GM19099 (cell line): ENCODE data around the gene RASGRF1.

Source experiments
- POLR2A ChIP-seq: IDR thresholded peaks from 3 replicates; pipeline ENCODE4 v1.6.1; 2011; ENCODE audit warnings: low read depth; ENCODE audit not compliant: insufficient read length; ENCODE audit errors: extremely low read depth

Gene RASGRF1

DNA sequence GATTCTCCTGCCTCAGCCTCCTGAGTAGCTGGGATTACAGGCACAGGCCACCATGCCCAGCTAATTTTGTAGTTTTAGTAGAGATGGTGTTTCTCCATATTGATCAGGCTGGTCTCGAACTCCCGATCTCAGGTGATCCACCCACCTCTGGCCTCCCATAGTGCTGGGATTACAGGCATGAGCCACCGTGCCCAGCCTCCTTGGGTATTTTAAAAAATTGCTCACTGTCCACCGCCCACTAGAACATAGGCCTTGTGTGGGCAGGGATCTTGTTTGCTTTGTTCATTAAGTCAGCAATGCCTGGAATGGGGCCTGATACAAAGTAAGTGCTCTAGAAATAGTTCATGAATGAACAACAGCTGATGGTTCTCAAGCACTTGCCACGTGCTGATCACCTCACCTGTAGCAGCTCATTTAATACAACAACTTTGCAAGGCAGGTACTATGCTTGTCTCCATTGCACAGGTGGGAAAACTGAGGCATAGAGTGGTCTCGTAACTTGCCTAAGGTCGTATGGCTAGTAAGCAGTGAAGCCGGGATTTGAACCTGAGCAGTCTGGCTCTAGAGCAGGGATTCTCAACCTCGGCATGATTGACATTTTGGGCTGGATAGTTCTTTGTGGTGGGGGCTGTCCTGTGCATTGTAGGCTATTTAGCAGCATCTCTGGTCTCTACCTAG is 133.0 kb downstream of the RASGRF1 start:
- TF ChIP-seq POLR2A: no peak

DNA sequence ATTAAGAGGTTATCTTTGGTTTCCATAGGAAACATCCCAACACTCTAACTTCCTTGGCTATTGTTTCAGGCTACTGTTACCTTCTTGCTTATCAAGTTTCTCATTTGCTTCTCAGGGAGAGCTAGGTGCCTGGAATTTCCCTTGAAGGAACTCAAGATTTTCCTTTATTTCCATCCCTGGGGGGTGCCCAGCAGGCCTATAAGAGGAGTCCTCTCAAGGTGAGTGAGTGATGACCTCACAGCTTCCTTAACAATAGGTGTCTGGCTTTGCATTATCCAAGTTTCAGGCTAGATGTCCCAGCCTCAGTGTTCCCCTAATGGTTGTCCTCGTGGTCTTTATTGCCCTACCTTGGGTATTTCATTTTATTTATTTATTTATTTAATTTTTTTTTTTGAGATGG is 133.6 kb downstream of the RASGRF1 start:
- TF ChIP-seq POLR2A: no peak

DNA sequence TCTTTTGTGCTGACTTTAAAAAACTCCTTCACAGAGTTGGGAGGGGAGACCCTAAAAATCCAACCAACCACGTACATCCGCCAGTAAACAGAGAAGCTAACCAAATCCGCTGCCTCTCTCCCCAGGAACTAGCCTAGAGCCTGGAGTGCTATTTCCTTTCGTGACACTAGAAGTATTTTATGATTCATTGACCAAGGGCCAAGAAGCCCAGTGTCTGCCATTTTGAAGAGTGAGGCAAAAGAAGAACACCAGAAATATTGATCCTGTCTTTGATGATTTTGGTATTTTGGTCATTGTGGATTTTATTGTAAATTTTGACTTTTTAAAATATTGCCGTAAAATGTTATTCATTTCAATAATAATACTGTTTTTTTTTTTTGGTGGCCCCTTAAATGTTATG is 135.2 kb downstream of the RASGRF1 start:
- TF ChIP-seq POLR2A: no peak

DNA sequence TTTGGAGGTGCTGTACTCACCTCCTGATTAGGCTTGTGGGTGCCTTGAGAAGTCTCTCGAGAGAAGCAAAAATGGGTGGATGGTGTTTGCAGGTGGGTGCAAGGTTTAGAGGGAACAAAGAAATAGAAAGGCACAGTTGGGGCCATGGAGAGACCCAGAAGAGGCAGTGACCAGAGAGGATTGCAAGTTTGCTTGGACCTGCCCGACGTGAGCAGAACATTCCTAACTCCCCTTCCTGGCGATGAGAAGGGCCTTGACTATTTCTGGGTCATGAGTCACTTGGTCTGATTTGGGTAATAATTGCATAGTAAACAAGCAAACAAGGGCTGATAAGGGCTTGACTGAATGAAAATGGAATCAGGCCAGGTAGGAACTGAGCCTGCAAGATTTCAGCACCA is 138.7 kb downstream of the RASGRF1 start:
- TF ChIP-seq POLR2A: no peak

DNA sequence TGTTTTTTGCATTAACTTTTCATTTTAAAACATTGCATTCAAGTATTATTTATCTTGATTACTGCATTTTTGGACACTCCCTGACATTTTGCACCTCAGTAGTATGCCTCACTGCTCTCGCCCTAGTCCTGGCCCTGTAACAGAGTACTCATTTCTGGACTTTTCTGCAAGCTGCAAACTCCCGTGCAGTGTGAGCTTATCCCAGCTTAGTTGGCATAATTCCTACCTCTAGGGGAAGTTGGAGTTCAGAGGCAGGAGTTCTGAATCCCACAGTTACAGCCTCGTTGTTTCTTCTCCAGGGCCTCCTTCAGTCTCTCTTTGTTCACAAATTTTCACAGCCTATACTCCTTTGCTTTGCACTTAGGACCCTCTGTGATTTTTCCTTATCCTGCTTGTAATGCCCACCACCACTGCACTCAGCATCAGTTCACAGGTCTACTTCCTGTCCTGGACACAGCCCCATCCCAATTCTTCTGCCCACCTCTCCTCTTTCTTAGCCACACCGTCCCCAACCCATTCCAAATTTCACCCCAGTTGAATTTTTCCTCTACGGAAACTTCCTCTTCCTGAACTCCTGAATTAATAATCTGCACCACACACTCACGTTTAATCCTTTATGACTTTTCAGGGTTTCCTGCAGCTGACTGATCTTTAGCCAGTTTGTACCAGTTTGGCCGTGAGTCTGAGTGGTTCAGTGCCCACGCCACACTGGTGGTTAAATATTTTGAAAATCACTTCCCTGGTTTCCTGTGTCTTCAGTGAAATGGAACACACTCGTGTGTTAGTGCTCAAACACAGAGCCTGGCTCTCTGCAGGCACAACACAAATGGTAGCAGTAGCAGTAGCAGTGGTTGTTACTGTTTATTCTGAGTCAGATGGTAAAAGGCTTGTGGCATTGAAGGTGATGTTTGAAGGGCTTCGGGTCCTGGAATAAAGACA is 139.4 kb downstream of the RASGRF1 start:
- TF ChIP-seq POLR2A: no peak

DNA sequence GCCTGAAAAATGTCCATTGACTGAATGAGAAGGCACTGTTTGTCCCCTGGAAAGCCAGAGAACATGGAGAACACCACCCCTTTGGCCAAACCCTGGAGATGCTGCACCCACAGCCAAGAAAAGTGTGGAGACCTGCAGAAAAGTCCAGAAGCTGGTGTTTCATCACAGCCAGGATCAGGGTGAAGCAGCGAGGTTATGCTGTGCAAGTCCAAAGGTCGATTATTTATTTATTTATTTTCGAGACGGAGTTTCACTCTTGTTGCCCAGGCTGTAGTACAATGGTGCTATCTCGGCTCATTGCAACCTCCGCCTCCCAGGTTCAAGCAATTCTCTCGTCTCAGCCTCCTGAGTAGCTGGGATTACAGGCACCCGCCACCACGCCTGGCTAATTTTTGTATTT is 140.2 kb downstream of the RASGRF1 start:
- no peak for TF ChIP-seq POLR2A

DNA sequence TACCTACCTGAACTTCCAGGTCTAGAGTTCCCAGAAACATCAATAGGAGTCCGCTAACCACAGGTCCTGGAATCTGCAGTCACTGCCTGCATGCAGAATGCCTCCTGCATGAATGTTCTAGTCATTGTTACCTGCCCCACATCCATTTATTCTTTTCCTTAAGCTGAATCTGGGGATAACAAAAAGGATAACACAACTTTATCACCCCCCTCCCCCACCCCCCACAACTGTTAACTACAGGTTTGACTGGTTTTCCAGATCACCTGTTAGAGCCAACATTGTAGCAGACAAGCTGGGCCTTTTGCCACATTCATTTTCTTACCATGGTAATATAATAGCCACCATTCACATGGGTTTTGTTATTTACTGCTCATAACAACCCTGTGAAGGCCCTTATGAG is 141.1 kb downstream of the RASGRF1 start:
- TF ChIP-seq POLR2A: no peak

DNA sequence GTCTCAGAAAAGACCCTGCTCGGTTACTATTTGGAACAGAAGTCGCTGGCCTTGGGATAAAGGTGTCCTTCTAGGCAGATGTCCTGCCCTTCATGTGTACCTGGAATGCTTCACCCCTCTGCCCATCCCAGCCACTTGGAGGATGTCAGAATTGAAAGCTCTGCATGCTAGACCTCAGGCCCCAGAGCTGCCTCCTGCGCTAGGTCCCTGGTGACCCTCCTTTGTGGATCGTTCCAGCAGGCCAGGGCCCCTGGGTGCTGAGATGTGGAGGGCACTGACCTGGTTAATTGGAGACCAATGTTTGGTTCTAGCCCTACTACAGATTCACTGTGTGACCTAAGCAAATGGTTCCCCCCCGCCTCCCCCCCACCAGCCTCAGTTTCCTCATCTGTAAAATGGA is 143.1 kb downstream of the RASGRF1 start:
- TF ChIP-seq POLR2A: no peak

DNA sequence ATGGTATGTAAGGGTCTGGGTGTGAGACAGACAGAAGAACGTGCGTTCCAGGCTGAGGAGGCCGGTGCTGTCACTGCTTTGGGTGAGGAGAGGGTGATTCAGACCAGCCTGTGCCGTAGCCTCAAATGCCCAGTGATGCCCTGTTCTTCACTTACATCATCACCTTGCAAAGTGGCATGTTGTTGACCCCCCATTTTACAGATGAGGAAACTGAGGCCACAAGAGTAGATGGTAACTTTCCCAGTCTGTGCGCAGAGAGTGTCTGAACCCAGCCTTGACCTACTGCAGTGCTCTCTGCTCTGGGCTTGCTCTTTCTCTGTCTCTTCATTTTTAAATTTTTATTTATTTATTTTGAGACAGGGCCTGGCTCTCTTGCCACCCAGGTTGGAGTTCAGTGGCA is 144.1 kb downstream of the RASGRF1 start:
- no peak for TF ChIP-seq POLR2A

DNA sequence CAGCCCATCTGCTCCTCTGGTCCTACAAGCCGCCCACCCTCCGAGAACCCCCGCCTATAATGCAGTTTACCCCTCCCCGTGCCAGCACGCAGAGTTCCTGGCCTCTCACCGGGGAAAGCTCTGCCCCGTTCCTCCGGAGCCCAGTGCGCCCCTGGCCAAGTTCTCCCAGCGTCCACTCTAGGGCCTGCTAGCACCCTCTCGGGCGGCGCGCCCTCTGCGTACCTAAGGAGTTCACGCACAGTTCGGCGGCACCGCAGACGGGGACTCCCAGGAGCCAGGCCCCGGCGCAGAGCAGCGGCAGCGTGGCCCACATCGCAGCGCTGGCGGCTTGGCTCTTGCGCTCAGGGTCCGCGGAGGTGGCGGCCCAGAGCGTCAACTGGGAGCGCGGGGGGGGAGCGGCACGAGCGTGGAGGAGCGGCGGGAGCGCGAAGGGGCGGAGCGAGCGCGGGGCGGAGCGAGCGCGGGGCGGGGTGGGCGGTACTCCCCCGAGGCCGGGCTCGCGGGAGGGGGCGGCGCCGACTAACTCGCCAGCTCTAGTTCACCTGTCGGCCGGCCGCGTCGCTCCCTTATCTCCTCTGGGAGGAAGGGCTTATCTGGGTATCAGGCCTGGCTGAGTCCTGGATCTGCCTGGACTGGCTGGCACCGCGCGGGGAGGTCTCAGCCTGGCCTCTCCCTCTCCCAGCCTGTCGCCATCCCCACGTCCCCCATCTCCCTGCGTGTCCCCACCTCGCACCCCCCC is 145.7 kb downstream of the RASGRF1 start, which contains the start of gene CTSH:
Gene CTSH (minus strand): TSS at position 378 of the 739 bp plus-strand sequence. CDS start 65 bp downstream, at position 313.
- peak; percentile 92 for TF ChIP-seq POLR2A

DNA sequence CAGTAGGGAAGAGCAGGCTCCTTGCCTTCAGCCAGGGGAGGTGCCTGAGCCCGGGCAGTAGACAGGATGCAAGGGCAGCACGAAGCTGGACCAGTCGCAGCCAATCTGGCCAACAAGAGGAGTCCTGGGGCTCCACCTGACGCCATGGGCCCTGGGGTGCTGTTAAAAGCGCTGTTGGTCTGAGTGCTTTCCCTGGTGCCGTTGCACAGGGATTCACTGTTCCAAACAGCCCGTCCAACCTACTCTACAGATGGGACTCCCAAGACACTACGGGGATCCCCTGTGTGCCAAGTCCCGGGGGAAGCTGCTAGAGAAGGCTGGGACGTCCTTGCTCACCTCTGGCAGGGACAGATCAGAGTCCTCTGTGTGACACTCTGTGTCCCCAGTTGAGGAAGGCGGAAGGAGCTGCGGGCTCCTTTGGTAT is 146.4 kb downstream of the RASGRF1 start:
- peak; percentile 19 for TF ChIP-seq POLR2A

DNA sequence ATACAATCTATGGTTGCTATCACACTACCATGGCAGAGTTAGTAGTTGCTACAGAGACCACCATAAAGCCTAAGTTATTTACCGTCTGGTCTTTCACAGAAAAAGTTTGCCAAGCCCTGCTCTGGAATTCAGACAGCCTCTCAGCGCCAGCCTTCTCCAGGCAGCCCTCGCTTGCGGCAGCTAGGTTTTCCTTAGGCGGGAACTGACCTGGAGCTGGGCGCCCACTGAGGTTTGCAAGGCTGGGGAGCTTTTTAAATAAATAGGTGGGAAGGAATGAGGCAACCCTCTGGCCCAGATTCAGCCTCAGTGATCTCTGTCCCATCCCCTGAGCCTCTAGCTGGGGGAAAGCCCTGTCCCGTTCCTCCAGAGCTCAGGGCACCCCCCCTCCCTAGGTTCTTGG is 146.9 kb downstream of the RASGRF1 start:
- TF ChIP-seq POLR2A: no peak

DNA sequence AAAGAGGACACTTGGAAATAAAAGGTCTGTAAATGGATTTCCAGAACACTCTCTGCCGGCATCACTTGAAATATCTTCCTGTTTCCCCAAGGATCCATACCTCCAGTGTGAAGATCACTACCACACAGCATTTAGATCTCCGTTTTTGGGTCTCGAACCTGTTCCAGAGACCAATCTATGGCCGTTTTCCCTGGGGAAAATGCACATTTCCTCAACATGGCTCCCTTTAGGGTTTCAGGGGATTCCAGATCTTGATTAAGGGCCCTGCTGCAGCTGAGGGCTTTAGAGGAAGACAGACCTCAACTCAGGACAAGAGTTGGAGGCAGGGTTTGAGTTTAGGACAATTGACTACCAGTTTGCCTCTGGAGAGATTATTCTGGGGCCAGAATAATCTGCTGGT is 147.8 kb downstream of the RASGRF1 start:
- peak; percentile 18 for TF ChIP-seq POLR2A

DNA sequence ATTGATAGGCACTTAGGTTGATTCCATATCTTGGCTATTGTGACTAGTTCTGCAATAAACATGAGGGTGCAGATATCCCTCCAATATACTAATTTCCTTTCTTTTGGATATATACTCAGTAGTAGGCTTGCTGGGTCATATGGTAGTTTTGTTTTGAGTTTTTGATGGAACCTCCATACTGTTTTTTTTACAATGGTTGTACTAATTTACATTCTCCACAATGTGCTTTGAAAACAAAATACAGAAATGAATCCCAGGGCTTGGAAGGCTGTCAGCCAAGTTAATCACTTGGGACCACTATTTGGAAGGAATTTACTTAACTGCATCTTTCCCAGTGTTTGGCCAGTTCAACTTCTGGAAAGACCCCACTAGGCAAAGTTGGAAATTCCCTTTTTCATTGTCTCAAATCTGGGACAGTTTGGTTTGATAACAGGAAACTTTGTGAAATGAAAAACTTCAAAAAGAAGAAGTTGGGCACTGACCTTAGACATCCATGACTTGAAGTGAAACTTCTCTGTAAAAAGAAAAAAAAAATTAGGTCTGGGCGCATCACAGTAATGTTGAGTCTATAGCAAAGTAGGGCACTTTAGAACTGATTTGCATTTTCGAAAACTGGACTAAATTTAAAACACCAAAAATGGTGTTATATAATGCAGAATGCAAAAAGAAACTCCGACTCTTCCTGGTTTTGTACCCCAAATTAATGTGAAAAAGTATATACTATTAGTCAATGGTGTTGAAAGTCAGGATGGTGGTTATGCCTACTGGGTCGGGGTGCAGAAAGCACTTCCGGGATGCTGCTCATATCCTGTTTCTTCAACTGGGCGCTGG is 151.7 kb downstream of the RASGRF1 start:
- TF ChIP-seq POLR2A: peak; percentile 51
